CD14-positive monocyte (primary cell): Measurements from ENCODE around the gene SEPTIN5. TPM values are rescaled to one million over a fixed set of nuclear protein-coding genes. Genes with fewer than 3 reads are reported as not detected.
"Not testable (repeated sequence)": the region's sequence is repeated elsewhere in the genome, so short reads cannot be mapped to it uniquely, and the experiment has no call there.

ENCODE experiments used
- DNase-seq, 3 donors: peaks; one replicate each; pipeline ENCODE4 v3.0.0-alpha.2; 2011 to 2022
- H2AFZ ChIP-seq: 2 replicates; pipeline ENCODE4 v1.6.0; 2012; ENCODE audit warnings: mild to moderate bottlenecking, low read depth, low read length, inconsistent platforms; ENCODE audit not compliant: insufficient read depth, poor library complexity, severe bottlenecking
- H3K27ac ChIP-seq, 2 donors: 1 replicate in 1 of 2; 2 replicates in 1 of 2; pipeline ENCODE4 v1.5.1; 2012 to 2013; ENCODE audit warnings: low read length in 2 of 2, control low read depth in 1 of 2, inconsistent platforms in 1 of 2, low read depth in 1 of 2, mild to moderate bottlenecking in 1 of 2
- H3K27me3 ChIP-seq, 2 donors: one replicate each; pipeline versions ENCODE4 v1.6.0 to v1.6.1; 2011 to 2013; ENCODE audit warnings: low read length in 2 of 2; ENCODE audit not compliant: control insufficient read depth in 2 of 2, insufficient read depth in 2 of 2
- H3K36me3 ChIP-seq, 2 donors: replicated peaks in 1 of 2; 1 replicate in 1 of 2; 2 replicates in 1 of 2; pipeline versions ENCODE4 v1.5.1 to v1.6.1; 2012 to 2013; ENCODE audit warnings: low read length in 2 of 2, control low read depth in 1 of 2, inconsistent platforms in 1 of 2, mild to moderate bottlenecking in 1 of 2; ENCODE audit not compliant: insufficient read depth in 2 of 2, control insufficient read depth in 1 of 2
- H3K4me1 ChIP-seq, 2 donors: 1 replicate in 1 of 2; 2 replicates in 1 of 2; pipeline versions ENCODE4 v1.5.1 to v1.6.1; 2012 to 2013; ENCODE audit warnings: low read length in 2 of 2, control low read depth in 1 of 2, inconsistent platforms in 1 of 2, mild to moderate bottlenecking in 1 of 2, moderate library complexity in 1 of 2; ENCODE audit not compliant: insufficient read depth in 2 of 2, control insufficient read depth in 1 of 2
- H3K4me2 ChIP-seq: replicated peaks from 2 replicates; pipeline ENCODE3; 2012; ENCODE audit warnings: low read length, moderate library complexity, mild to moderate bottlenecking; ENCODE audit not compliant: poor library complexity, severe bottlenecking; ENCODE audit errors: extremely low read depth
- H3K4me3 ChIP-seq, 3 experiments: fragments of 200-600 bp in 1 of 3; sonication (generic) in 1 of 3; replicated peaks in 1 of 3; 1 replicate in 2 of 3; 2 replicates in 1 of 3; pipeline ENCODE4 v1.5.1; 2011 to 2013; ENCODE audit warnings: low read length in 3 of 3, mild to moderate bottlenecking in 3 of 3, control low read depth in 2 of 3, low read depth in 2 of 3, inconsistent platforms in 1 of 3, moderate library complexity in 1 of 3
- H3K79me2 ChIP-seq: 2 replicates; pipeline ENCODE4 v1.6.0; 2012; ENCODE audit warnings: mild to moderate bottlenecking, control low read depth, inconsistent platforms, low read length, moderate library complexity; ENCODE audit not compliant: insufficient read depth
- H3K9ac ChIP-seq: 2 replicates; pipeline ENCODE4 v1.6.0; 2017; ENCODE audit warnings: low read length, mild to moderate bottlenecking; ENCODE audit not compliant: insufficient read depth, poor library complexity, severe bottlenecking
- H3K9me3 ChIP-seq, 2 donors: replicated peaks in 1 of 2; 1 replicate in 1 of 2; 2 replicates in 1 of 2; pipeline versions ENCODE4 v1.5.1 to v1.6.1; 2012 to 2013; ENCODE audit warnings: low read length in 2 of 2, control low read depth in 1 of 2; ENCODE audit not compliant: control insufficient read depth in 1 of 2, insufficient read depth in 1 of 2
- H4K20me1 ChIP-seq: 2 replicates; pipeline ENCODE4 v1.6.0; 2012; ENCODE audit warnings: mild to moderate bottlenecking, low read length, control low read depth, moderate library complexity; ENCODE audit not compliant: insufficient read depth
- H3K27ac Mint-ChIP-seq, 7 donors: one replicate each; pipeline ENCODE4 v1.8.0; 2020; ENCODE audit warnings: mild to moderate bottlenecking in 7 of 7, mixed read lengths in 7 of 7, moderate library complexity in 6 of 7, inconsistent platforms in 2 of 7
- H3K27me3 Mint-ChIP-seq, 3 donors: one replicate each; pipeline ENCODE4 v1.8.0; 2021 to 2022; ENCODE audit warnings: low read depth in 3 of 3, mild to moderate bottlenecking in 3 of 3, mixed read lengths in 3 of 3, moderate library complexity in 3 of 3, inconsistent platforms in 1 of 3
- H3K36me3 Mint-ChIP-seq, 2 donors: one replicate each; pipeline ENCODE4 v1.8.0; 2020; ENCODE audit warnings: mixed read lengths in 2 of 2, inconsistent platforms in 1 of 2, mild to moderate bottlenecking in 1 of 2
- H3K4me1 Mint-ChIP-seq: one replicate; pipeline ENCODE4 v1.8.0; 2020; ENCODE audit warnings: mild to moderate bottlenecking, mixed read lengths
- H3K4me3 Mint-ChIP-seq, 2 donors: one replicate each; pipeline ENCODE4 v1.8.0; 2020; ENCODE audit warnings: mild to moderate bottlenecking in 2 of 2, mixed read lengths in 2 of 2, moderate library complexity in 1 of 2
- H3K9me3 Mint-ChIP-seq, 7 donors: one replicate each; pipeline ENCODE4 v1.8.0; 2020 to 2022; ENCODE audit warnings: mixed read lengths in 7 of 7, mild to moderate bottlenecking in 6 of 7, moderate library complexity in 6 of 7, inconsistent platforms in 2 of 7
- CTCF ChIP-seq: fragments of 200-600 bp; IDR thresholded peaks from one replicate; pipeline ENCODE4 v1.8.0; 2022; ENCODE audit warnings: antibody characterized with exemption, mild to moderate bottlenecking
- WGBS: methylation state at CpG from one replicate; pipeline ENCODE4 v1.1.5; 2013; ENCODE audit warnings: missing lambda C conversion rate; ENCODE audit not compliant: insufficient coverage; 5-methylcytosine and 5-hydroxymethylcytosine counted together
- intact Hi-C, 2 donors: fragments of 100-400 bp; cut with micrococcal nuclease; formaldehyde crosslinking; loops; one replicate each; pipeline versions ENCODE4 v1.15.0 to v1.15.1; 2023
- polyA plus RNA-seq, 3 donors: library from polyadenylated mRNA; depleted of rRNA in 1 of 3; unstranded in 2 of 3; stranded (reverse) in 1 of 3; fragments of 300-500 nt in 2 of 3; fragments of >200 nt in 1 of 3; fragmentation: Illumina TruSeq in 2 of 3; gene quantifications; 1 replicate in 2 of 3; 2 replicates in 1 of 3; pipeline ENCODE4 v1.2.3, GENCODE V29; 2012 to 2021

Gene SEPTIN5
- polyA plus RNA-seq, 3 donors, result 0.50 to 0.64 TPM; not detected in 1

- H3K27me3 Mint-ChIP-seq, result peaks cover 0 to 3% (median 2%) of the 10 kb centered on the region in 3 donors
- H3K27me3 ChIP-seq, result no peaks in the 10 kb centered on the region
- no peak overlapping the region for H3K27ac Mint-ChIP-seq
- H3K36me3 Mint-ChIP-seq, result no peaks in the 10 kb centered on the region
- H3K36me3 ChIP-seq, result no peaks in the 10 kb centered on the region
- no peak overlapping the region for H3K9ac ChIP-seq
- 95% methylated on average over 2 of the region's 2 CpGs for WGBS
- H2AFZ ChIP-seq, result no peak overlapping the region
- no peak for DNase-seq
- no peak overlapping the region for H3K4me3 ChIP-seq
- no peaks in the 10 kb centered on the region for H3K79me2 ChIP-seq
- H3K4me1 ChIP-seq, result no peaks in the 10 kb centered on the region
- no peaks in the 10 kb centered on the region for H4K20me1 ChIP-seq
- peaks cover 5% of the 10 kb centered on the region for H3K4me1 Mint-ChIP-seq
- H3K9me3 ChIP-seq, result no peaks in the 10 kb centered on the region
- intact Hi-C loops, result no loop called here
- no peak overlapping the region for H3K27ac ChIP-seq
- no peak overlapping the region for H3K4me2 ChIP-seq
- peaks cover 0 to 2% (median 0%) of the 10 kb centered on the region in 7 donors for H3K9me3 Mint-ChIP-seq
- no peak for TF ChIP-seq CTCF
- no peak overlapping the region for H3K4me3 Mint-ChIP-seq
Observed at GRCh38 chr22:19696504-19697276, 17.6 kb upstream of the SEPTIN5 start.

- H3K36me3 Mint-ChIP-seq, DNase-seq, H3K4me1 ChIP-seq, H3K4me3 Mint-ChIP-seq, H3K9me3 Mint-ChIP-seq, H3K9ac ChIP-seq, H3K27me3 Mint-ChIP-seq, H3K27ac ChIP-seq, H3K27me3 ChIP-seq, H3K4me1 Mint-ChIP-seq, H3K9me3 ChIP-seq, H3K79me2 ChIP-seq, H3K4me3 ChIP-seq, H3K4me2 ChIP-seq, H2AFZ ChIP-seq, intact Hi-C loops, H4K20me1 ChIP-seq, H3K36me3 ChIP-seq: not testable (repeated sequence)
- WGBS, result no CpG with 5 or more reads among the region's 1 CpG
- H3K27ac Mint-ChIP-seq, result peak overlapping the region in 1 of 7 donors; percentile 21
Observed at GRCh38 chr22:19697871-19698270, 16.4 kb upstream of the SEPTIN5 start.
